ENCODE measurements around the gene RAP1GAP2.
"Not testable (repeated sequence)": the region's sequence is repeated elsewhere in the genome, so short reads cannot be mapped to it uniquely, and the experiment has no call there.

Gene RAP1GAP2

GRCh38 chr17:2885733-2886132, 89.5 kb downstream of the RAP1GAP2 start:
- DNase-seq (ENCODE audit: low read depth), result no peak

GRCh38 chr17:2888326-2888725, 92.1 kb downstream of the RAP1GAP2 start:
- DNase-seq (ENCODE audit: low read depth), result no peak

GRCh38 chr17:2889256-2889655, 93.0 kb downstream of the RAP1GAP2 start:
- no peak for DNase-seq (ENCODE audit: low read depth)

GRCh38 chr17:2890778-2891177, 94.5 kb downstream of the RAP1GAP2 start:
- not testable (repeated sequence) for DNase-seq (ENCODE audit: low read depth)

GRCh38 chr17:2892305-2892971, 96.2 kb downstream of the RAP1GAP2 start:
- no peak for DNase-seq (ENCODE audit: low read depth)

GRCh38 chr17:2893422-2893914, 97.2 kb downstream of the RAP1GAP2 start:
- DNase-seq (ENCODE audit: low read depth), result no peak

GRCh38 chr17:2894782-2895181, 98.5 kb downstream of the RAP1GAP2 start:
- no peak for DNase-seq (ENCODE audit: low read depth)

- no peak for DNase-seq (ENCODE audit: low read depth)
These were observed 101.4 kb downstream of the RAP1GAP2 start for GRCh38 chr17:2897605-2898004.

GRCh38 chr17:2898255-2898926, 102.2 kb downstream of the RAP1GAP2 start:
- DNase-seq (ENCODE audit: low read depth), result no peak

- DNase-seq (ENCODE audit: low read depth), result no peak
These were observed 103.7 kb downstream of the RAP1GAP2 start for GRCh38 chr17:2899906-2900305.

- no peak for DNase-seq (ENCODE audit: low read depth)
These were observed 104.6 kb downstream of the RAP1GAP2 start for GRCh38 chr17:2900842-2901241.

- DNase-seq (ENCODE audit: low read depth), result no peak
These were observed 105.3 kb downstream of the RAP1GAP2 start for GRCh38 chr17:2901582-2901981.

GRCh38 chr17:2902546-2902945, 106.3 kb downstream of the RAP1GAP2 start:
- DNase-seq (ENCODE audit: low read depth), result no peak

GRCh38 chr17:2903193-2903974, 107.1 kb downstream of the RAP1GAP2 start:
- no peak for DNase-seq (ENCODE audit: low read depth)

- no peak for DNase-seq (ENCODE audit: low read depth)
These were observed 107.9 kb downstream of the RAP1GAP2 start for GRCh38 chr17:2904135-2904534.

GRCh38 chr17:2905269-2905668, 109.0 kb downstream of the RAP1GAP2 start:
- DNase-seq (ENCODE audit: low read depth), result no peak

GRCh38 chr17:2905696-2906501, 109.7 kb downstream of the RAP1GAP2 start:
- DNase-seq (ENCODE audit: low read depth), result no peak

- no peak for DNase-seq (ENCODE audit: low read depth)
These were observed 110.7 kb downstream of the RAP1GAP2 start for GRCh38 chr17:2906901-2907300.

GRCh38 chr17:2909175-2909845, 113.1 kb downstream of the RAP1GAP2 start:
- DNase-seq (ENCODE audit: low read depth), result no peak

- DNase-seq (ENCODE audit: low read depth), result no peak
These were observed 113.6 kb downstream of the RAP1GAP2 start for GRCh38 chr17:2909846-2910234.

GRCh38 chr17:2911035-2911754, 115.0 kb downstream of the RAP1GAP2 start:
- DNase-seq (ENCODE audit: low read depth), result no peak
